SH-SY5Y (cell line): Measurements from ENCODE around the gene PET100.

Source experiments
- GATA2 ChIP-seq: IDR thresholded peaks from 2 replicates; pipeline ENCODE4 v1.6.1; 2011; ENCODE audit warnings: mild to moderate bottlenecking, low read depth, low read length
- GATA3 ChIP-seq: IDR thresholded peaks from 2 replicates; pipeline ENCODE4 v1.6.1; 2011; ENCODE audit warnings: low read depth, mild to moderate bottlenecking, low read length, moderate library complexity

DNA sequence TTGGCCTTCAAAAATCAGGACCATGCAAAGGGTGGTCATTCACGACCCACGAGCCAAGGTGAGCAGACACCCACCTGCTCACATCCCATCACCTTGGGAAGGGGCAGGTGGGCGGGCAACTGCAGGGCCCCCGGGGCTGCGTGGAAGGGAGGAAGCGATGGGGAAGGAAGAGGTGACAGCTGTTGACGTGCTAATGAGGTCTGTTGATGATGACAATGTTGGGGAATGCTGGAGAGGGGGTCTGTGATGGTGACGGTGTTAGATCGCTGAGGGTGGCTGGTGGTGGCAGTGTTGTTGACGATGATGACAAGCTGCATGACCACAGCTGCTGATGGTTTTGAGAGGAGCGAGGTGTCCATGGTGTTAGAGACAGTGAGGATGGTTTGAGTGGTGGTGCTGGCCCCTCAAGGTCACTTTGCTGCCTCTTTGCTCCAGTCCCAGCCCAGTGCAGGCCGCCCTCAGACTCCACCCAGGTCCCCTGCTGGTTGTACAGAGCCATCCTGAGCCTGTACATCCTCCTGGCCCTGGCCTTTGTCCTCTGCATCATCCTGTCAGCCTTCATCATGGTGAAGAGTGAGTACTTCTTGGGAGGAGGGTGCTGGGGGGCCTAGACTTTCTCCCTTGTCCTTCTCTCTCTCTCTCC, 48.2 kb downstream of the PET100 start:
- no peak for TF ChIP-seq GATA3
- TF ChIP-seq GATA2: no peak
